GM18867 (cell line): ENCODE data around the gene SMPDL3A.

Experiments used
- ATAC-seq: cut with Tn5 transposase; IDR thresholded peaks from one replicate; pipeline ENCODE4 v1.9.1; 2021; ENCODE audit warnings: mild to moderate bottlenecking, moderate library complexity; ENCODE audit not compliant: unreplicated experiment

Gene SMPDL3A

DNA sequence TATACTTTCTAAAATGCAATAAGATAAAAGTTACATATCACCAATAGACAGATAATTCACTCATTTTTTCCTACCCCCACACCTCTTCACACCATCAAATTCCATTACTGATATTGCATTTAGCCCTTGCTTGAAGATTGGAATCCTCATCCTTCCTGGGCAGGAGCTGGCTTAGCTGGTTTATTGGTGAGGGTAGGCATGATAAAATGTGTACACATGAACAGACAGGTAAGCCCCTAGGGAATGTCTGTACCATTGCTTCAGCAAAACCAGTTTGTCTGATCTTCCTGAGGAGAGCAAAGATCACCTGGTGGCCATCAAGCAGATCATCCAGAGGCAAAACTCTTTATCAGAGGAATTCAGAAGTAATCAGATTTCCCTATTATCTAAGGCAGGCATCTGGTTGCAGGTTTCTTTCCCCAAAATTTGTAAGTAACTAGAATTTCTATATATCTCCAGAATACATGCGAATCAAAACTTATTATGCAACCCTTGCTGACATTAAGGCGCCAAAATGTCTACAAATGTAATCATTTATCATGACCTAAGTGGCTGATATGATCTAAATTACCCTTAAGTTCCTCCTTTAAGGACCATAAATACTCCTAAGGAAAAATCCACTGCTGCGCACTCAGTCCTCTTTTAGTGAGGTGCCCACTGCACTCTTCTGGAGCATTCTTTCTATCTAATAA is 16.2 kb upstream of the SMPDL3A start:
- no peak for ATAC-seq

DNA sequence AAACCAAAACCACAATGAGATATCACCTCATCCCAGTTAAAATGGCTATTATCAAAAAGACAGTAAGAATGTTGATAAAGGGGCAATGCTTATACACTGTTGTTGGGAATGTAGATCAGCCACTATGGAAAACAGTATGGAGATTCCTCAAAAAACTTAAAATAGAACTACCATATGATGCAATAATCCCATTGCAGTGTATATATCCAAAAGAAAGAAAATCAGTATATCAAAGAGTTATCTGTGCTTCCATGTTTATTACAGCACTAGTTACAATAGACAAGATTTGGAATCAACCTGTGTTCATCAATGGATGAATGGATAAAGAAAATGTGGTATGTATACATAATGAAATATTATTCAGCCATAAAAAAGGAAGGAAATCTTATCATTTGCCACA is 13.1 kb upstream of the SMPDL3A start:
- no peak for ATAC-seq

DNA sequence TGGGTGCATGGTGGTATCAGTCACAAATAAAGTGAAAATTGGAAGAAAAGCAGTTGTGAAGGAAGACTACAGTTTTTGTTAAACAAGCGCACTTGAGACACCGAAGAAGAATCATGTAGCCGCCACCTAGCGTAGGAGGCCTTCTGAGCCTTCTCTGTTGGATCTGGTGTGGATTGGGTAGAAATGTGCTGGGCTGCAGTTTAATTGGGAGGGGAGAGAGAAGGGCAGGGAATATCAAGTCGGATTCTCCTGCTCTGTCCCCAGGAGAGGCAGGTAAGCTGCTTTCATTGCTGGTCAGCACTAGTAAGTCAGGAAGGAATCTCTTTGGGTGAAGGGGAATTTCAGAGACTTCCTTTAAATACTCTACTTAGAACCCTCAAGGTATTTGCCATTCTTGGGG is 10.8 kb upstream of the SMPDL3A start:
- no peak for ATAC-seq

DNA sequence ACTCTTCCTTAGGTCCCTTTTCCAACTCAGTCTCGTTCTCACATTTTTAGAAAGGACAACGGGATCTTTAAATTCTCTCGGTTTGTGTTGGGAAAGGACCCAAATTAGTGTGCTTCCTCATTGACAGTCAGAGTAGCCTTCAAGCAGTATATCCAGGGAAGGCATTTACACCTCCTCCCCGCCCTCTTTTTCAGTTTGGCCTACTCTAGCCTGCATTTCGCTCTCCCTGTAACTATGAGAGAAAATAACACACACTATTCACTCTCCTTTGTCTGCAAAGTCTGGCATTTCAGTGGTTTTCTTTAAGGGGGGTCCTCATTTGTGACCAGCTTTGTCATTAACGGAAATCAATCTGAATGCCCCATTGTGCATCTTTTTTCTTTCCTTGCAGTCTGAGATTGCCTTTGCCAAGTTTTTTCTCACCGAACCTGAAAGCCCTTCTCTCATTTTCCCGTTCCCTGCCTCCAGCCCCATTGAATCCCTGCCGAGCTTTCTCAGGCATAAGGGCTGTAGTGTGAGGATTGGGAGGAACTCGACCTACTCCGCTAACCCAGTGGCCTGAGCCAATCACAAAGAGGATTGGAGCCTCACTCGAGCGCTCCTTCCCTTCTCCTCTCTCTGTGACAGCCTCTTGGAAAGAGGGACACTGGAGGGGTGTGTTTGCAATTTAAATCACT is 9.9 kb upstream of the SMPDL3A start:
- ATAC-seq, result no peak

DNA sequence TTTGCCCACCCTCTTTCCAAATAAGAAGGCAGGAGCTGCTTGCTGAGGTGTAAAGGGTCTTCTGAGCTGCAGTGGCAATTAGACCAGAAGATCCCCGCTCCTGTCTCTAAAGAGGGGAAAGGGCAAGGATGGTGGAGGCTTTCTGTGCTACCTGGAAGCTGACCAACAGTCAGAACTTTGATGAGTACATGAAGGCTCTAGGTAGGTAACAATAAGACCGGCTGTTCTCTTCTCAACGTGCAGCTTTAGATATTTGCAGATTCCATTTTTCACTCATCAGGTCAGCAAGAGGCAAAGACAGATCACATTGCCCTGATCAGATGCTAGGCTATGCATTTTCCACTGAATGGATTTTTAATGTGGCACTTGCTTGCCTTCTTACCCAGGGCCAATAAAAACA is 9.4 kb upstream of the SMPDL3A start, which contains the start of gene FABP7:
FABP7 (plus strand) TSS at position 50 of the 400 bp plus-strand sequence; CDS start at position 129, 79 bp downstream.
- ATAC-seq, result no peak

DNA sequence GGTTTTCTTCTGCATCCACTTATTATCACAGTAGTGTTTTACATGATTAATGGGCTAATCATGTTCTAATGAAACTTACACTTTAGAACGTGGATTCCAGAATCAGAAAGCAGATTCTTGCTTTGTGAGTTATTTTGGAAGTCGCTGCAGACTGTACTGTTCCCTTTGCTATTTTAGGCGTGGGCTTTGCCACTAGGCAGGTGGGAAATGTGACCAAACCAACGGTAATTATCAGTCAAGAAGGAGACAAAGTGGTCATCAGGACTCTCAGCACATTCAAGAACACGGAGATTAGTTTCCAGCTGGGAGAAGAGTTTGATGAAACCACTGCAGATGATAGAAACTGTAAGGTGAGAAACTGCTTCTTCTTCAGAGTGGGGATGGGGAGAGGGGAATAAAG is 8.9 kb upstream of the SMPDL3A start:
- ATAC-seq, result no peak

DNA sequence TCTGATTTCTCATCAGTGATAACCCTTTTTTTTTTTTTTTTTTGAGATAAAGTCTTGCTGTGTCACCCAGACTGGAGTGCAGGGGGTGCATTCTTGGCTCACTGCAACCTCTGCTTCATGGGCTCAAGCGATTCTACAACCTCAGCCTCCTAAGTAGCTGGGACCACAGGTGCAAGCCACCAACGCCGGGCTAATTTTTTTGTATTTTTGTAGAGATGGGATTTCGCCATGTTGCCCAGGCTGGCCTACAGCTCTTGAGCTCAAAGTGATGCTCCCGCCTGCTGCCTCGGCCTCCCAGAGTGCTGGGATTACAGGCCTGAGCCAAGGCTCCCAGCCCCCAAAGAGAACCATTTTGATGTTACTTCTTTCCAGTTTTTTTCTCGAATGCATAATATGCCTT is 7.3 kb upstream of the SMPDL3A start:
- no peak for ATAC-seq

DNA sequence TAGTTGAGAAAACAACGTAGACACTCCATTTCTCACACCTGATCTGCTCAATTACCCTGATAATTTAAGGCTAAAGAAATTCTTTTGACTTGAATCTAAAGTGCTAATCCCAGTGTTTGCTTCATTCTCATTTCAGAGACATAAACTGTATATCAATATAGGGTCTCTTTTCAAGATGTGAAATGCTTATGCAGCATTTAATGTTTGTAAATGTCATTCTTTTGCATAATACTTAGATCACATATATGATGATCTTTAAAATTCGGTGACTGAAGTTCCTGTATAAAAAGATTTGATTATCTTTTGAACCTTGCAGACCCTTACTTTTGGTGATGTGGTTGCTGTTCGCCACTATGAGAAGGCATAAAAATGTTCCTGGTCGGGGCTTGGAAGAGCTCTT is 5.7 kb upstream of the SMPDL3A start:
- ATAC-seq, result no peak

DNA sequence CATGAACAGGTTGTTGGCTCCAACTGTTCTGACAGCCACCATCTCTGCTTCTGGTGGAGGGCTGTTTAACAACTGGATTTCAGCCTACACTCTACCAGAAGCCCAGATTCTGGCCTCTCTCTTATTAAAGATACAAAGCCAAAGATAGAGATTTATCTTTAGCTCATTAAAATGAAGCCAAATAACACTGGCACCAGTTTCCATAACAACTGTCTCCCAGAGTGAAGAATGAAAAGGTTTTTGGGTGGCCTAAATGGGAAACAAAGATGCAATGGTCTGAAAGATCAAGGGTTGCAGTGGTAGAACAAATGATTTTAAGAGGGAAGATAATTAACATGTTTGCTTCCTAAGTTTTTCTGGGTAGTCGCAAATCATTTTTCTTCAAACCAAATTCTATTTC is 3.2 kb upstream of the SMPDL3A start:
- no peak for ATAC-seq

DNA sequence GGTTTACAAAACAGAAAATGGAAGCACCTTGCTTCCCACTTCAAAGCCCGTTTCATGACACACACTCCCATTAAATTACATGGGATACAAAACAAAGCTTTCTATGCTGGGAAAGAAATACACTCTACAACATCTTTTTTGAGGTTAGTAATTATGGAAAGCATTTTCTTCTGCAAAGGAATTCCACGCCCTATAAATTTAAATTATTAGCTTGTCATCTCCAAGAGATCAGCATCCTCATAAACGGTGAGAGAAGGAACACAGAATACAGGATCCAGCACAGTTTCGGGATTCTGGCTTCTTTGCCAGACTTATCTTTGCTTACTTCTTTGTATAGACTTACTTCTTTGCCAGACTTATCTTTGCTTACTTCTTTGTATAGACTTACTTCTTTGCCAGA is 1.3 kb upstream of the SMPDL3A start:
- no peak for ATAC-seq

DNA sequence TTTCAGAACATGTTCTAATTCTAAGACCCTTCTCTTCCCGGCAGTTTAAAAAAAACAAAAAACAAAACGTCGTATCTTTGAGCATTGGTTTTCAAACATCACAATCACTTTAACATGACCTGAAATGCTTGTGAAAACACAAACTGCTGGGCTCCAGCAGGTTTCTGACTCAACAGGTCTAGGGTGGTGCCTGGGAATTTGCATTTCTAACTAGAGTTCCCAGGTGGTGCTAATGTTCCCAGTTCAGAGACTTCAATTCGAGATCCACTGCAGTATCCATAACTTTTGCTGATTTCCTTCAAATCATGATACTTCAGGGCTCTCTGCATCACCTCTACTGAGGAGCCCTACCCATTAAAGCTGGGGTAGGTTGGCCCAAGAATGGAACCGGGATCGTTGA is 850 bp upstream of the SMPDL3A start:
- ATAC-seq, result no peak

DNA sequence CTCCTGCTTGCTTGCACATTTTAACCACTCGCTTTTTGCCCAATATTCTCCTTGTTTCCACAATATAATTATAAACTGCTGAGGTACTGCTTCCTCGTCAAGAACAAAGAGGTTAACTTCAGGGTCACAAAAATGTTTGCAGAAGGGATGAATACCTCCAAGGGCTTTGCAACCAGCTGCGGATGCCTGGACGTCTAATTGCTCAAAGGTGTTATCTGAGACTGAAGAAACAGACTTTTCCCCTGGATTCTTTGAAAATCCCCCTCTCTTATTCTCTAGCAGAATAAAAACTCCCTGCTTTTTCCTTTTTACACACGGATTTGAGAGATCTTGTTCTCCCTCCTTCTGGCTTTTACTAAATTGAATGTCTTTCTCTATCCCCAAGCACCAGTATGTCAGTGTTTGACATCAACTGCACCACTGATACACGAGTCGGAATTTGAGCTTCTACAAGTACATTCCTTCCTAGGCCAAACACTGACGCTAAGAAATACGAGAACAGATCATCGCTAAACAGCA is 336 bp upstream of the SMPDL3A start:
- no peak for ATAC-seq

DNA sequence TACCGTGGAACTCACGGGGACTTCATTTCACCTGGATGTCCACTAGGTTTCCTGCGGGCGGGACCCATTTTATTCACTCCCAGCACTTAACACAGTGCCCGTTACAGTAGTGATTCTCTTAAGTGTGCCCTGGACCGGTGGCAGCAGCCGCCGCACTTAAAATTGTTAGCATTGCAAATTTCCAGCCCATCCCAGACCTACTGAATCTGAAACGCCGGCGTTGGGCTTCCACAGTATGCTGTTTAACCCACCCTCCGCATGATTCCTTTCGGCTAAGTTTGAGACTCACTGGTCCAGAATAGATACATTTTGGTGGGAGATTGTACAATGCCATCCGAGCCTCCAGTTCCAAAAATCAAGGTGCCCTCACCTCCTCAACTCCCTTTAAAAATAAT is 967 bp downstream of the SMPDL3A start:
- no peak for ATAC-seq

DNA sequence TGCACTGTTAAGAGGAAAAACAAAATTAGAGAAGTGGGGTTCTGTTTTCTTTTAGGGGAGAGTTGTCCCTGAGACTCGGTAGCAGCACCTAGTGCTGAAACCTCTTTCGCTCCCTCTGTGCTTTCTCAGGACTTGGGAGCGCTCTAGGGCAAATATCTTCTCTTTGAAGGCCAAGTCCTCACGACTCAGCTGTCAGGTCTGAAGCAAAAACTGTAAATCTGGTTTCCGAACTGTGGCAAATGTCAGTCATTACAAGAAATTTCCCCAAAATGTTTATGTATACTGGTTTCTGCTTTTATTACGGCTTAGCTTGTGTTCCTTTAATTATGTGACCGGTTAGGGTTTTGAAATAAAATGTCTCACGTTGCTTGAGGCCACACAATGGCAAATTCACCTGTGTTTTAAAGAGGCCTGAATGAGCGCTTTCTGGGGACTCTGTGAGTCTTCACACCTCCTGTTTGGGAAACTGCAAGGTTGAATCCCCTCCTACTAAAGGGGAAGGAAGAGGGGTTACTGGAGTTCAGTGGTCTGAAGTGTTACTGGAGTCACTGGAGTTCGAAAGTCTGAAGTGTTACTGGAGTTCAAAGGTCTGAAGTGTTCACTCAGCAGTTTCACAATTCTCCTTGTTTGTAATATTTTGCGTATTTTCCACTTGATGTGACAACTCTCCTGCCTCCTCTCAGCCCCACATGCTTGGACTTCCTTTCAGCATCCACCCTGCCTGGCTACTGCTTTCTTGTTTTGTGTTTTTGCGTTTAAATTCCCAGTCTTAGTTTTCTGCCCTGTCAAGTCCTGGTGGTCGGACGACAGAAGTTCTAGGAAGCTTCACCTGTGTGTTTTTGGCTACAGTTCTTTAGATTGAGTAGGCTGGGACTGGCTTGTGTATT is 1.6 kb downstream of the SMPDL3A start:
- no peak for ATAC-seq

DNA sequence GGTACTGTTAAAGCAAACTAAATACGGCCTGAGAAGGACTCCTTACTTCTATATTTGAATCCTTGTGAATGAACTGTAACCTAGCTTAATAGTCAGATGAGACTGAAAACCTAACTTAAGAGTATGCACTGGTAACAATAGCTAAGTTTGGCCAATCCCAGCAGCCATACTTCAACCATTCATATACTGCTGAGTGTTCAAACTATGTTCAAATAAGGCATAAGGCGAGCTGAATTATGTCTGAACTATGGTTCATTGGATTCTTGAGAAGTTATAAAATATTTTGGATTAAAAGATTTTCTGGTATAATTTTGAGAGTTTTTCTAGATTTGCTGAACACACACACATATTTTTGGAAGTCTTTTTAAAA is 2.2 kb downstream of the SMPDL3A start:
- ATAC-seq, result no peak

DNA sequence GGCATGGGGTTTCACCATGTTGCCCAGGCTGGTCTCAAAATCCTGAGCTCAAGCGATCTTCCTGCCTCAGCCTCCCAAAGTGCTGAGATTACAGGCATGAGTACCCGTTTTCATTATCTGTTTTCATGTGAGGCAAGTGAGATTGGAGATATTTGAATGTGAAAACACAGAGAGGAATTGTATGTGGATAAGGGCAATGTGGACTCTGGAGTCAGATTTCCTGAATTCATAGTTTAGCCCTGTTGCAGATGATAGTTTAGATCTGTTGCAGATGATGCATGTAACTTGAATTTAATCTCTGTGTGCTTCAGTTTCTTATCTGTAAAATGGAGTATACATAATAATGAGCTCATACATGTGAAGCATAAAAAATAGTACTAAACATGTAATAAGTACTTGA is 3.7 kb downstream of the SMPDL3A start:
- no peak for ATAC-seq

DNA sequence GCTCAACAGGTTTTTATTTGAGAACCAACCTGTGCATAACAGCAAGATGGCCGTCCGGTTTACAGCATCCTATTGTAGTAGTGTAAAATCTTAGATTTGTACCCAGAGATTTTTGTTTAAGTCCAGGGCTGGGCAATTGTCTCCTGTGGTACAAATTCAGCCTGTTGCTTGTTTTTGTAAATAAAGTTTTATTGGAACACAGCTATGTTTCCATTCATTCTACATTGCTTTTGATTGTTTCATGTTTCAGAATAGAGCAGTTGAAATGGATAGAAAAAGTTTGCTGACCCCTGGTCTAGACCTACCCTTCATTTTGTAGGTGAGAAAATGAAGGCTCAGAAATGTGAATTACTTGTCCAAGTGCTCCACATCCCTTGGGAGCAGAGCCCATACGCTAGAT is 8.5 kb downstream of the SMPDL3A start:
- no peak for ATAC-seq

DNA sequence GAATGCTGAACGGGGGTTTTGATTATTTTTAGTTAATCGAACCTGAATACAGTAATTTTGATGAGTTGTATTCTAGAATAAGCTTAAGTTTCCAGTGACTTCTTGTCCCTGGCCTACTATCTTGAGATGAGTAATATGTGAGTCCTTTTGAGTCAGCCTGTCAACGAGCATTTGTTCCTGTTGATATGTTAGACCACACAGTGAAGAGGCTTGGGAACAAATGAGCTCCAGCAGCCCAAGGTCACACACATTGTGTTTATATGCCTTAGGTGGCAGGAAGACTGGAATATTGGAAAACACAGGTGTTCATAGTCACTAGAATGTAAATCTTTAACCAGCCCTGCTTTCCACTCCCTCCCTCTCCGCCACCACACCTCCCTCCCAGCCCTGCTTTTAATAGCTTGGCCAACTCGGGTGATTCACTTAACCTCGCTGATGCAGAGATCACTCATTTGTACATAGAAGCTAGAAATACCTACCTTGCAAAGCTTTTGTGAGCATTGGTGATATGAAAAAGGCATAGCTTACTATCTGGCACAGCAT is 9.1 kb downstream of the SMPDL3A start:
- ATAC-seq, result peak; percentile 93

DNA sequence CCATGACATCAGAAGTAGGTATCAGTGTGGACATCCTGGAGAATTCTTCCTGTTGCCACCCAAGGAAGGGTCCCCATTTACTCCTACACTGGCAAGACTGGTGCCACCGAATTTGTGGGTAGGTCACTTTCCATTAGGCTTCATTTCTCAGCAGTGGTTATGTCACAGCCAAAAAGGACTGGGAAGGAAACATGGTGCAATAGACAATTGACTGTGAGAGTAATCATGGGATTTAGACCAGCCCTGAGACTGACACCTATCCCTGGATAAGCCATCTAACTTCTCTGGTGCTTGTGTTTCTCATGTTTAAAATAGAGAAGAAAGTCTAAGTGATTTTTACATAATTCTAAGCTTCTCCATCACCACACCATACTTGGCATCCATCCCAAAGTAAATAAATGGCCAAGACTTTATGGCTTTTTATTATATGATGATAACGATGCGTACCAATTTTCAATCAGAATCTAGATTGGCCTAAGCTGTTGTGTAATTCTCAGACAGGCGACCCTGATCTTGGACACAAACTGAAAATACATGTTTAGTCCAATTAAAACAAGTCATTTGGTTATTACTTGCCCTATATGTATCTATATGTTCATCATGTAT is 10.2 kb downstream of the SMPDL3A start:
- no peak for ATAC-seq

DNA sequence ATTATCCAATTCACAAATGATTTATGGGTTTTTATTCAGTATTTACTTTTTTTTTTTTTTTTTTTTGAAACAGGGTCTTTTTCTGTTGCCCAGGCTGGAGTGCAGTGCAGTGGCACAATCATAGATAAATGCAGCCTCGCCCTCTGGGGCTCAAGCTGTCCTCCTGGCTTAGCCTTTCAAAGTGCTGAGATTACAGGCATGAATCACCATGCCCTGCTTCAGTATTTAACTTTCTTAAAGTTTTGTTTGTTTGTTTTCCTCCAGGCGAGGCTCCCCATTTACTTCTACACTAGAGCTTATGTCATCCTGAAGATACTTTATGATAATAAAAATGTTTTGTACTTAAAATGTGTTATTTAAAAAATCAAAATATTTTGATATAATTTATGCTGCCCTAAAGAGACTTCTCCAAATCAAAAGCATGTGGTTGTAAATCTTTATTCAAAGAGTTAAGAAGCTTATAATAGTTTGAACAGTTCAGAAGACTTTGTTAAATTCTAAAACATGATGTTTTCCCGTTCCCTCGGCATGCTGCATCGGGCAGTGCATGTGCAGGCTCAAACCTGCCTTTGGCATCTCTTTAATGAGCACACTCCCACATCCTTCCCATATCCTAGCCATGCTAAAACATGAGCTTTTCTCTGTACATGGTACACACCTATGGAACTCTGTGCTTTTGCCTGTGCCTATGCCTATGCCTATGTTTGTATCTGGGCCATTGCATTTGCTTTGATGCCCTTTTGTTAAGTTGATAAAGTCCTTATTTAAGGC is 11.0 kb downstream of the SMPDL3A start:
- no peak for ATAC-seq
